ENCODE measurements around the gene NOL11. TPM values are rescaled to one million over a fixed set of nuclear protein-coding genes. Genes with fewer than 3 reads are reported as not detected.
"Not testable (repeated sequence)": the region's sequence is repeated elsewhere in the genome, so short reads cannot be mapped to it uniquely, and the experiment has no call there.

The NOL11 gene
- total and polyA plus RNA-seq, 2 experiments from 2014 or later, result 116 to 130 TPM

GRCh38 chr17:67700725-67701119, 17.0 kb upstream of the NOL11 start:
- Histone ChIP-seq H3F3A (replicated peaks; ENCODE audit: low read depth) (peaks cover 6% of the 10 kb centered on the region; the same call in 1 of the 2 replicates), H3K79me2 (replicated peaks; ENCODE audit: insufficient read depth) (no peaks in the 10 kb centered on the region), H3K4me1 (ENCODE audit: insufficient read depth) (peaks cover 16% of the 10 kb centered on the region), H3K36me3 (ENCODE audit: insufficient read depth) (no peaks in the 10 kb centered on the region), H2AFZ (no peak overlapping the region), H3K4me3 (no peak overlapping the region), H3K9me2 (ENCODE audit: insufficient read depth) (no peaks in the 10 kb centered on the region), H4K20me1 (replicated peaks; ENCODE audit: insufficient read depth) (no peaks in the 10 kb centered on the region), H3K27ac (ENCODE audit: low read depth) (no peak overlapping the region), H3K27me3 (ENCODE audit: insufficient read depth) (no peaks in the 10 kb centered on the region), H3K4me2 (no peak overlapping the region)
- TF ChIP-seq STAT1 (IDR thresholded peaks at IDR 0.05; ENCODE audit: unreplicated experiment) (no peak), EZH2phosphoT487 (IDR thresholded peaks at IDR 0.05; ENCODE audit: unreplicated experiment) (no peak), EZH2 (IDR thresholded peaks at IDR 0.05; ENCODE audit: low read depth, unreplicated experiment) (no peak), ZNF462 (CRISPR knock-in tag; IDR thresholded peaks at IDR 0.05) (no peak), CTCF (conservative IDR thresholded peaks at IDR 0.05; ENCODE audit: low read depth in 2 of 2) (no peak)
- ATAC-seq (no peak), DNase-seq (ENCODE audit: low spot score) (no peak)
- Mint-ChIP-seq H3K4me1 (peaks cover 11% of the 10 kb centered on the region), H3K27ac (no peak overlapping the region), H3K27me3 (ENCODE audit: insufficient read depth, low read depth, poor library complexity) (peaks cover 3% of the 10 kb centered on the region), H3K36me3 (ENCODE audit: low read depth) (no peaks in the 10 kb centered on the region; the same call in 2 of the 3 replicates), H3K4me3 (no peak overlapping the region), H3K9me3 (no peaks in the 10 kb centered on the region; the same call in 2 of the 3 replicates)

GRCh38 chr17:67702861-67703260, 14.9 kb upstream of the NOL11 start:
- not testable (repeated sequence) for H3K79me2 ChIP-seq (replicated peaks; ENCODE audit: insufficient read depth); H3K36me3 Mint-ChIP-seq (ENCODE audit: low read depth); H3K4me3 Mint-ChIP-seq; H3K27me3 Mint-ChIP-seq (ENCODE audit: insufficient read depth, low read depth, poor library complexity); ATAC-seq; H3K27me3 ChIP-seq (ENCODE audit: insufficient read depth); H3F3A ChIP-seq (replicated peaks; ENCODE audit: low read depth); H3K4me2 ChIP-seq; H3K27ac ChIP-seq (ENCODE audit: low read depth); H3K27ac Mint-ChIP-seq; DNase-seq (ENCODE audit: low spot score); H4K20me1 ChIP-seq (replicated peaks; ENCODE audit: insufficient read depth); H3K4me1 Mint-ChIP-seq; H3K36me3 ChIP-seq (ENCODE audit: insufficient read depth); H3K4me1 ChIP-seq (ENCODE audit: insufficient read depth); H3K9me3 Mint-ChIP-seq; H2AFZ ChIP-seq; H3K9me2 ChIP-seq (ENCODE audit: insufficient read depth); H3K4me3 ChIP-seq

Measured in GM23338 (cell line).